HepG2 (cell line): Measurements from ENCODE around the gene AK9. TPM values are rescaled to one million over a fixed set of nuclear protein-coding genes. Genes with fewer than 3 reads are reported as not detected.

Experiments
- AGO1 ChIP-seq: fragments of 200-400 bp; formaldehyde crosslinking; IDR thresholded peaks from 2 replicates; pipeline ENCODE4 v1.6.1; 2017; ENCODE audit warnings: mild to moderate bottlenecking, low read depth, low read length, moderate library complexity; ENCODE audit not compliant: poor library complexity, severe bottlenecking
- JUN ChIP-seq: sonication (generic); formaldehyde crosslinking; IDR thresholded peaks from 2 replicates; pipeline ENCODE4 v1.4.0; 2020; ENCODE audit warnings: mild to moderate bottlenecking, missing genetic modification reagents
- NFKBIZ ChIP-seq: IDR thresholded peaks from 2 replicates; pipeline ENCODE4 v1.6.1; 2018; ENCODE audit warnings: missing genetic modification reagents, missing compliant biosample characterization
- NFRKB ChIP-seq: fragments of 450-650 bp; IDR thresholded peaks from 2 replicates; pipeline ENCODE4 v1.6.1; 2017
- PLRG1 ChIP-seq: fragments of 450-650 bp; conservative IDR thresholded peaks from 2 replicates; pipeline ENCODE4 v1.6.1; 2016
- RFX5 ChIP-seq: IDR thresholded peaks from 2 replicates; pipeline ENCODE4 v1.6.1; 2011; ENCODE audit warnings: low read depth, low read length, improper control_type of control experiment
- RNF2 ChIP-seq: fragments of 450-650 bp; conservative IDR thresholded peaks from 2 replicates; pipeline ENCODE4 v1.6.1; 2016; ENCODE audit warnings: low read depth
- SMC3 ChIP-seq: IDR thresholded peaks from 2 replicates; pipeline ENCODE4 v1.6.1; 2011; ENCODE audit warnings: low read length, improper control_type of control experiment
- SOX5 ChIP-seq: IDR thresholded peaks from 2 replicates; pipeline ENCODE4 v1.6.1; 2016; ENCODE audit warnings: borderline replicate concordance
- STAG1 ChIP-seq: sonication (generic); formaldehyde crosslinking; IDR thresholded peaks from 2 replicates; pipeline ENCODE4 v1.4.0; 2020; ENCODE audit warnings: missing genetic modification reagents
- TFE3 ChIP-seq: IDR thresholded peaks from 2 replicates; pipeline ENCODE4 v1.6.1; 2016
- XRCC5 ChIP-seq: fragments of 200-400 bp; formaldehyde crosslinking; optimal IDR thresholded peaks from 2 replicates; pipeline ENCODE3; 2017; ENCODE audit warnings: mild to moderate bottlenecking, low read length
- ZBTB3 ChIP-seq: sonication (generic); formaldehyde crosslinking; IDR thresholded peaks from 2 replicates; pipeline ENCODE4 v1.4.0; 2020; ENCODE audit warnings: low read depth, mild to moderate bottlenecking, moderate library complexity, missing genetic modification reagents, borderline replicate concordance
- ZBTB33 ChIP-seq: sonication (generic); formaldehyde crosslinking; IDR thresholded peaks from 2 replicates; pipeline ENCODE4 v1.4.0; 2020; ENCODE audit warnings: missing genetic modification reagents
- ZNF142 ChIP-seq: sonication (generic); formaldehyde crosslinking; IDR thresholded peaks from 2 replicates; pipeline ENCODE4 v1.4.0; 2020; ENCODE audit warnings: missing genetic modification reagents
- ZNF441 ChIP-seq: sonication (generic); formaldehyde crosslinking; IDR thresholded peaks from 2 replicates; pipeline ENCODE4 v1.7.0; 2021; ENCODE audit warnings: missing genetic modification reagents, borderline replicate concordance
- polyA plus RNA-seq, 8 experiments: library from polyadenylated mRNA; depleted of rRNA in 3 of 8; stranded (reverse) in 7 of 8; unstranded in 1 of 8; fragments of >200 nt; fragmentation: Illumina TruSeq in 4 of 8; extraction: Trizol in 4 of 8; gene quantifications; 2 replicates each; pipeline versions ENCODE4 v1.2.1 to v1.2.3, GENCODE V29; 2011 to 2016; ENCODE audit warnings: low read depth in 4 of 8, missing spikeins in 1 of 8, mixed read lengths in 1 of 8; ENCODE audit not compliant: insufficient read depth in 1 of 8
- total RNA-seq, 5 experiments: library from RNA; depleted of rRNA; stranded (reverse); fragments of >200 nt; fragmentation: Illumina TruSeq; extraction: Trizol; gene quantifications; 2 replicates each; pipeline ENCODE4 v1.2.3, GENCODE V29; 2016; ENCODE audit warnings: low read depth in 1 of 5

Gene AK9
- total and polyA plus RNA-seq, 2 of the 13 experiments (the other 11 are each of a cell fraction or from before 2014, with no cell fraction given) = 3.2 to 4.8 TPM

GRCh38 chr6:109445382-109445781 is 245.6 kb downstream of the AK9 start (continued):
- TF ChIP-seq ZNF142 (CRISPR knock-in tag) (no peak), PLRG1 (no peak), NFRKB (no peak), SOX5 (CRISPR knock-in tag) (no peak), RFX5 (no peak), ZNF441 (CRISPR knock-in tag) (no peak), TFE3 (CRISPR knock-in tag) (no peak), ZBTB33 (CRISPR knock-in tag) (no peak), ZBTB3 (CRISPR knock-in tag) (no peak), STAG1 (CRISPR knock-in tag) (peak; percentile 24; the same call in 1 of the 2 replicates), RNF2 (no peak), SMC3 (0 out of 2 replicates have a peak, but pooled peaks have one; percentile 15), JUN (CRISPR knock-in tag) (no peak), XRCC5 (peak; percentile 25), NFKBIZ (CRISPR knock-in tag) (no peak), AGO1 (no peak)
